Measurements from ENCODE around the gene SLC9A8. TPM values are rescaled to one million over a fixed set of nuclear protein-coding genes. Genes with fewer than 3 reads are reported as not detected.

The SLC9A8 gene
- total RNA-seq, 4 donors from 2014 or later, result 8.2 to 17.3 (median 12.1) TPM

DNA sequence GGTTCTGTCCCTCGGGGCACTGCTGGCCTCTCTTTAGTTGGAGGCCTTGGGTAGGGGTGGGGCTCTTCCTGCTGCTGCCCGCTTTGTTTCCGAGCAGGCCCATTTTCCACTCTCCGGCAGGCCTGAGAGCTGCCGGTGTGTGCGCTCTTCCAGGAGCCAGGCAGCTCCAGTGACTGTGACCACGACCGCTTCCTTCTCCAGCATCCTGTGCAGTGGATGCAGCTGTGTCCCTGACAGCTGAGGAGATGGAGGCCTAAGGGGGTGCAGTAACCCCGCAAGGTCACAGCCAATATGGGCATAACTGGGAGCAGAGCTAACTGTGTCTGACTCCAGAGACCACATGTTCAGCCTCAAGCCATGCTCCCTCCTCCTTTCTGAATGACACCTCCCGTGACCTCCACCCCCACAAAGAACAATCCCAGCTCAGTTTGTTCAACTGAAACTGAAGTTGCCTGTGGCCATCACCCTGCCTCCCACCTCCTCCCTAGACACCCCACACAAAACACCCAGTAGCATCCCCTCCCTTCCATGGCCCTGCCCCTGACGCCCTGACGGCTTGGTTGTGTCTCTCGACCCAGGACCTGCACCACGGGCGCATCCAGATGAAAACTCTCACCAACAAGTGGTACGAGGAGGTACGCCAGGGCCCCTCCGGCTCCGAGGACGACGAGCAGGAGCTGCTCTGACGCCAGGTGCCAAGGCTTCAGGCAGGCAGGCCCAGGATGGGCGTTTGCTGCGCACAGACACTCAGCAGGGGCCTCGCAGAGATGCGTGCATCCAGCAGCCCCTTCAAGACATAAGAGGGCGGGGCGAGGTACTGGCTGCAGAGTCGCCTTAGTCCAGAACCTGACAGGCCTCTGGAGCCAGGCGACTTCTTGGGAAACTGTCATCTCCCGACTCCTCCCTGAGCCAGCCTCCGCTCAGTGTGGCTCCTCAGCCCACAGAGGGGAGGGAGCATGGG lies 74.9 kb downstream of the SLC9A8 start:
- Histone ChIP-seq H3K27ac (peak overlapping the region; percentile 27 to 85 (median 74)), H3K36me3 (peaks cover 0 to 53% (median 7%) of the 10 kb centered on the region in 3 donors), H3K9me3 (no peaks in the 10 kb centered on the region), H3K4me1 (peaks cover 0 to 66% (median 34%) of the 10 kb centered on the region in 4 donors), H3K4me3 (no peak overlapping the region), H3K27me3 (no peaks in the 10 kb centered on the region)
- no peak for TF ChIP-seq CTCF (IDR thresholded peaks at IDR 0.05)
- TF ChIP-seq EP300 (IDR thresholded peaks at IDR 0.05), result peak in 1 of 2 donors; percentile 28
- no peak for DNase-seq (ENCODE audit: low spot score in 2 of 2)
- 53 to 61% methylated on average over 29 to 32 of the region's 32 CpGs for WGBS, 2 donors

DNA sequence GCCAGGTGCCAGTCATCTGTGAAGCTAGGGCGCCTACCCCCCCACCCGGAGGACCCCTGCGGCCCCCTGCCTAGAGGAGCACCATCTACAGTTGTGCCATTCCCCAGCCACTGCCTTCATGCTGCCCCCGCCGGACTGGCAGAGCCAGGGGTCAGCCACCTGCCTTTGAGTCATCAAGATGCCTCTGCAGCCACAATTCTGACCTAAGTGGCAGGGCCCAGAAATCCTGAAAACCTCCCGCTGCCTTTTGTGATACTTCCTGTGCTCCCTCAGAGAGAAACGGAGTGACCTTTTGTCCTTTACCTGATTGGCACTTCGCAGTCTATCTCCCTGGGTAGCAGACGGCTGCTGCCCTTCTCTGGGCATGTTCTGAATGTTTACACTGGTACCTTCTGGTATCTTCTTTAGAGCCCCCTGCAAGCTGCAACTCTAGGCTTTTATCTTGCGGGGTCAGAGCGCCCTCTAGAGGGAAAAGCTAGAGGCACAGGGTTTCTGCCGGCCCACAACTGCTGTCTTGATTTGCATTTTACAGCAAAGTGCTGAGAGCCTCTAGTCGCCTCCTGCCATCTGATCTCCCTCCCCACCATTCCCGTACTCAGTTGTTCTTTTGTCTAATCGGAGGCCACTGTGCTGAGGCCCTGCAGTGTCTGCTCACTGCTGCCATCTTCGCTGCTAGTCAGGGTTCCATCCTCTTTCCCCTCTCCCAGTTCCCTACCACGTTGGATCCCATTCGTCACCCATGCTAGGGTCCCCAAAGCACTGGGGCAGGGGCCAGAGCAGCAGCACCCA lies 75.8 kb downstream of the SLC9A8 start:
- no peaks in the 10 kb centered on the region for H3K27me3 ChIP-seq
- H3K36me3 ChIP-seq, result peaks cover 0 to 44% (median 5%) of the 10 kb centered on the region in 3 donors
- H3K4me1 ChIP-seq, result peaks cover 0 to 75% (median 34%) of the 10 kb centered on the region in 4 donors
- no peak overlapping the region for H3K4me3 ChIP-seq
- 57 to 59% methylated on average over 18 of the region's 18 CpGs for WGBS, 2 donors
- no peaks in the 10 kb centered on the region for H3K9me3 ChIP-seq
- TF ChIP-seq POLR2A (IDR thresholded peaks at IDR 0.05), result no peak
- TF ChIP-seq CTCF (IDR thresholded peaks at IDR 0.05), result peak; percentile 68 to 80 (median 77)
- TF ChIP-seq EP300 (IDR thresholded peaks at IDR 0.05), result peak in 1 of 2 donors; percentile 24
- H3K27ac ChIP-seq, result peak overlapping the region in 3 of 4 donors; percentile 66 to 85 (median 81)
- peak in 1 of 2 donors; percentile 62 for DNase-seq (ENCODE audit: low spot score in 2 of 2)

- whole genome bisulfite sequencing, 2 donors, result 59 to 65% methylated on average over 9 of the region's 9 CpGs
- peaks cover 0 to 79% (median 34%) of the 10 kb centered on the region in 4 donors for H3K4me1 ChIP-seq
Observed at GRCh38 chr20:49889001-49889934, 76.6 kb downstream of the SLC9A8 start.

GRCh38 chr20:49889935-49890333 lies 77.3 kb downstream of the SLC9A8 start:
- TF ChIP-seq EP300 (IDR thresholded peaks at IDR 0.05) (no peak), CTCF (IDR thresholded peaks at IDR 0.05) (peak in 2 of 5 experiments; percentile 5 to 19)
- H3K36me3 ChIP-seq, result peaks cover 0 to 30% (median 0%) of the 10 kb centered on the region in 3 donors
- WGBS, 2 donors, result 68 to 70% methylated on average over 9 of the region's 9 CpGs
- no peaks in the 10 kb centered on the region for H3K9me3 ChIP-seq
- no peak for DNase-seq (ENCODE audit: low spot score in 2 of 2)
- no peak overlapping the region for H3K4me3 ChIP-seq
- H3K4me1 ChIP-seq, result peaks cover 0 to 79% (median 34%) of the 10 kb centered on the region in 4 donors
- H3K27ac ChIP-seq, result peak overlapping the region in 2 of 4 donors; percentile 32 to 85
- H3K27me3 ChIP-seq, result no peaks in the 10 kb centered on the region

More at GRCh38 chr20:49889001-49889934, 76.6 kb downstream of the SLC9A8 start:
- Histone ChIP-seq H3K27ac (peak overlapping the region in 2 of 4 donors; percentile 36 to 85), H3K27me3 (no peaks in the 10 kb centered on the region), H3K9me3 (no peaks in the 10 kb centered on the region), H3K36me3 (peaks cover 0 to 37% (median 0%) of the 10 kb centered on the region in 3 donors), H3K4me3 (no peak overlapping the region)
- TF ChIP-seq EP300 (IDR thresholded peaks at IDR 0.05) (no peak), CTCF (IDR thresholded peaks at IDR 0.05) (no peak), POLR2A (IDR thresholded peaks at IDR 0.05) (no peak)
- no peak for DNase-seq (ENCODE audit: low spot score in 2 of 2)

Data from tibial nerve (tissue), 4 donors.